B cell (primary cell): ENCODE results near the gene FGF8. TPM values are rescaled to one million over a fixed set of nuclear protein-coding genes. Genes with fewer than 3 reads are reported as not detected.

Experiments used
- ATAC-seq: fragments of 200-7000 bp; cut with Tn5 transposase; one replicate; pipeline ENCODE4 v1.10.0; 2021; ENCODE audit warnings: low read depth, mild to moderate bottlenecking, moderate number of reproducible peaks, moderate library complexity
- CTCF ChIA-PET: fragments of 350-600 bp; sonication (Branson Sonifier 250); formaldehyde crosslinking; loops from one replicate; lab custom pipeline; 2021; ENCODE audit warnings: antibody characterized with exemption, inconsistent platforms; lab: Charles Lee
- POLR2A ChIA-PET: fragments of 350-600 bp; sonication (Branson Sonifier 250); formaldehyde crosslinking; loops from one replicate; lab custom pipeline; 2021; ENCODE audit warnings: antibody characterized with exemption; lab: Charles Lee
- DNase-seq: peaks from one replicate; pipeline ENCODE4 v3.0.0; 2013
- H2AFZ ChIP-seq: 2 replicates; pipeline ENCODE4 v1.6.1; 2012; ENCODE audit warnings: mild to moderate bottlenecking, low read depth, low read length; ENCODE audit not compliant: insufficient read depth, poor library complexity, severe bottlenecking
- H3K27ac ChIP-seq, 2 donors: 1 replicate in 1 of 2; 2 replicates in 1 of 2; pipeline ENCODE4 v1.5.1; 2012 to 2013; ENCODE audit warnings: low read length in 2 of 2, mild to moderate bottlenecking in 2 of 2, moderate library complexity in 1 of 2
- H3K27me3 ChIP-seq, 4 experiments: fragments of 200-600 bp in 1 of 4; sonication (generic) in 1 of 4; replicated peaks in 1 of 4; 1 replicate in 2 of 4; 2 replicates in 2 of 4; pipeline versions ENCODE4 v1.6.1 to v1.7.0; 2013 to 2016; ENCODE audit warnings: low read length in 3 of 4, mild to moderate bottlenecking in 2 of 4, mixed read lengths in 1 of 4, moderate library complexity in 1 of 4; ENCODE audit not compliant: insufficient read depth in 4 of 4, control insufficient read depth in 3 of 4; ENCODE audit errors: control extremely low read depth in 1 of 4
- H3K36me3 ChIP-seq, 2 experiments: replicated peaks in 1 of 2; 1 replicate in 1 of 2; 2 replicates in 1 of 2; pipeline versions ENCODE4 v1.6.1 to v1.7.1; 2013; ENCODE audit warnings: low read length in 1 of 2; ENCODE audit not compliant: insufficient read depth in 2 of 2, control insufficient read depth in 1 of 2; ENCODE audit errors: control extremely low read depth in 1 of 2, extremely low read depth in 1 of 2
- H3K4me1 ChIP-seq, 2 donors: fragments of 200-600 bp in 1 of 2; sonication (generic) in 1 of 2; 1 replicate in 1 of 2; 2 replicates in 1 of 2; pipeline versions ENCODE4 v1.5.1 to v1.6.1; 2013 to 2017; ENCODE audit warnings: low read length in 2 of 2; ENCODE audit not compliant: control insufficient read depth in 2 of 2, insufficient read depth in 2 of 2
- H3K4me2 ChIP-seq: replicated peaks from 2 replicates; pipeline ENCODE3; 2012; ENCODE audit warnings: mild to moderate bottlenecking, low read depth, low read length; ENCODE audit not compliant: poor library complexity, severe bottlenecking
- H3K4me3 ChIP-seq, 5 experiments: fragments of 200-600 bp in 1 of 5; sonication (generic) in 1 of 5; 1 replicate in 3 of 5; 2 replicates in 2 of 5; pipeline versions ENCODE4 v1.5.1 to v1.7.0; 2011 to 2016; ENCODE audit warnings: low read length in 4 of 5, mild to moderate bottlenecking in 4 of 5, low read depth in 2 of 5, control low read depth in 1 of 5, moderate library complexity in 1 of 5; ENCODE audit not compliant: insufficient read depth in 1 of 5; ENCODE audit errors: control extremely low read depth in 1 of 5, extremely low read depth in 1 of 5
- H3K79me2 ChIP-seq: fragments of 200-600 bp; sonication (generic); one replicate; pipeline ENCODE4 v1.6.0; 2016; ENCODE audit warnings: low read length; ENCODE audit not compliant: control insufficient read depth, insufficient read depth
- H3K9ac ChIP-seq: fragments of 200-600 bp; sonication (generic); 2 replicates; pipeline ENCODE4 v1.6.1; 2017; ENCODE audit warnings: mild to moderate bottlenecking, low read length, moderate library complexity
- H3K9me3 ChIP-seq, 3 donors: one replicate each; pipeline versions ENCODE4 v1.6.1 to v1.7.1; 2013; ENCODE audit warnings: low read length in 2 of 3; ENCODE audit not compliant: control insufficient read depth in 2 of 3, insufficient read depth in 1 of 3; ENCODE audit errors: control extremely low read depth in 1 of 3
- H4K20me1 ChIP-seq: 2 replicates; pipeline ENCODE4 v1.6.0; 2012; ENCODE audit warnings: mild to moderate bottlenecking, low read length; ENCODE audit not compliant: insufficient read depth, control insufficient read depth, poor library complexity, severe bottlenecking
- H3K27ac Mint-ChIP-seq: one replicate; pipeline ENCODE4 v1.8.0; 2021; ENCODE audit warnings: mixed read lengths
- H3K27me3 Mint-ChIP-seq: one replicate; pipeline ENCODE4 v1.8.0; 2021; ENCODE audit warnings: mixed read lengths
- H3K4me1 Mint-ChIP-seq: one replicate; pipeline ENCODE4 v1.8.0; 2021; ENCODE audit warnings: mixed read lengths
- H3K4me3 Mint-ChIP-seq: one replicate; pipeline ENCODE4 v1.8.0; 2021; ENCODE audit warnings: mixed read lengths
- H3K9me3 Mint-ChIP-seq: one replicate; pipeline ENCODE4 v1.8.0; 2022; ENCODE audit warnings: mixed read lengths; ENCODE audit not compliant: insufficient read depth
- CTCF ChIP-seq: fragments of 200-600 bp; IDR thresholded peaks from one replicate; pipeline ENCODE4 v1.8.0; 2022; ENCODE audit warnings: antibody characterized with exemption, mild to moderate bottlenecking
- EZH2 ChIP-seq: IDR thresholded peaks from 2 replicates; pipeline ENCODE4 v1.6.1; 2012; ENCODE audit warnings: borderline replicate concordance, low read depth, mild to moderate bottlenecking, moderate library complexity, low read length; ENCODE audit not compliant: insufficient read depth, poor library complexity, severe bottlenecking
- WGBS: methylation state at CpG from one replicate; pipeline ENCODE4 v1.1.5; 2013; ENCODE audit warnings: missing lambda C conversion rate; ENCODE audit not compliant: insufficient coverage; 5-methylcytosine and 5-hydroxymethylcytosine counted together
- intact Hi-C: fragments of 100-400 bp; cut with micrococcal nuclease; formaldehyde crosslinking; loops from one replicate; pipeline ENCODE4 v1.10.0; 2022
- polyA plus RNA-seq: library from polyadenylated mRNA; depleted of rRNA; stranded (reverse); fragments of >200 nt; gene quantifications from 2 replicates; pipeline ENCODE4 v1.2.3, GENCODE V29; 2012
- total RNA-seq, 2 donors: library from RNA; stranded (reverse); fragments of 120-200 nt in 1 of 2; gene quantifications; 1 replicate in 1 of 2; 2 replicates in 1 of 2; pipeline versions ENCODE4 v1.2.3 to v1.2.4, GENCODE V29; 2013 to 2022

FGF8 gene
- total and polyA plus RNA-seq, 2 donors (not counting 1 experiment from before 2014, with no cell fraction given) = not detected

GRCh38 chr10:101807158-101807557, 31.2 kb upstream of the FGF8 start:
- ChIA-PET CTCF (interaction anchor here (1.4 kb wide), 1 partner anchor 34 kb away, joined by 4 read pairs; no protein-coding TSS in a partner anchor), POLR2A (no interaction called here)

More at GRCh38 chr10:101807158-101807557, 31.2 kb upstream of the FGF8 start:
- Mint-ChIP-seq H3K9me3 (no peaks in the 10 kb centered on the region), H3K27me3 (no peaks in the 10 kb centered on the region), H3K4me1 (peaks cover 16% of the 10 kb centered on the region), H3K27ac (no peak overlapping the region), H3K4me3 (no peak overlapping the region)
- TF ChIP-seq CTCF (no peak), EZH2 (no peak)
- H3K9me3 ChIP-seq = no peaks in the 10 kb centered on the region
- intact Hi-C loops = no loop called here
- H2AFZ ChIP-seq = no peak overlapping the region
- WGBS = 86% methylated on average over 1 of the region's 1 CpG
- H3K27me3 ChIP-seq = no peaks in the 10 kb centered on the region
- no peak overlapping the region for H3K4me3 ChIP-seq
- H3K4me2 ChIP-seq = no peak overlapping the region
- no peak overlapping the region for H3K9ac ChIP-seq
- ATAC-seq (no peak), DNase-seq (no peak)
- peaks cover 95% of the 10 kb centered on the region for H3K79me2 ChIP-seq
- peak overlapping the region in 1 of 2 donors; percentile 3 for H3K27ac ChIP-seq
- H3K4me1 ChIP-seq = peaks cover 0 to under 1% of the 10 kb centered on the region in 2 donors
- peaks cover 92% of the 10 kb centered on the region for H4K20me1 ChIP-seq
- H3K36me3 ChIP-seq = peaks cover 12 to 90% of the 10 kb centered on the region in 2 experiments
